Peyer's patch (tissue), 4 donors: ENCODE measurements around the gene REST. TPM values are rescaled to one million over a fixed set of nuclear protein-coding genes. Genes with fewer than 3 reads are reported as not detected.

ENCODE experiments used
- DNase-seq, 3 donors: peaks; one replicate each; pipeline ENCODE4 v3.0.0-alpha.2; 2017 to 2019
- H3K27ac ChIP-seq, 4 donors: fragments of 200-600 bp; sonication (generic); one replicate each; pipeline ENCODE4 v1.5.1; 2016 to 2019
- H3K27me3 ChIP-seq, 2 donors: fragments of 200-600 bp; sonication (generic); one replicate each; pipeline ENCODE4 v1.5.1; 2019
- H3K36me3 ChIP-seq, 3 donors: fragments of 200-600 bp; sonication (generic); one replicate each; pipeline ENCODE4 v1.5.1; 2016 to 2019
- H3K4me1 ChIP-seq, 4 donors: fragments of 200-600 bp; sonication (generic); one replicate each; pipeline ENCODE4 v1.5.1; 2016 to 2019
- H3K4me3 ChIP-seq, 4 donors: fragments of 200-600 bp; sonication (generic); 1 replicate in 3 of 4; 2 replicates in 1 of 4; pipeline ENCODE4 v1.5.1; 2016 to 2019; ENCODE audit warnings: mild to moderate bottlenecking in 1 of 4
- H3K9me3 ChIP-seq, 4 donors: fragments of 200-600 bp; sonication (generic); one replicate each; pipeline ENCODE4 v1.5.1; 2016 to 2019; ENCODE audit warnings: mild to moderate bottlenecking in 1 of 4
- CTCF ChIP-seq, 6 experiments: fragments of 450-650 bp in 4 of 6; fragments of 200-600 bp in 2 of 6; sonication (generic) in 1 of 6; IDR thresholded peaks; one replicate each; pipeline ENCODE4 v1.5.1; 2017 to 2019; ENCODE audit warnings: antibody characterized with exemption in 6 of 6, mild to moderate bottlenecking in 3 of 6, moderate library complexity in 1 of 6
- POLR2A ChIP-seq, 2 donors: fragments of 450-650 bp; IDR thresholded peaks; one replicate each; pipeline ENCODE4 v1.5.1; 2017; ENCODE audit warnings: antibody characterized with exemption in 2 of 2, mild to moderate bottlenecking in 2 of 2, moderate library complexity in 2 of 2
- total RNA-seq, 4 donors: library from RNA; depleted of rRNA; stranded (reverse); fragments of >200 nt; gene quantifications; one replicate each; pipeline ENCODE4 v1.1.0, GENCODE V29; 2016

Gene REST
- total RNA-seq, 4 donors from 2014 or later, result 27.1 to 37.9 (median 36.0) TPM

- H3K27ac ChIP-seq, result no peak overlapping the region
- no peak for DNase-seq
- H3K9me3 ChIP-seq, result no peaks in the 10 kb centered on the region
- no peaks in the 10 kb centered on the region for H3K4me1 ChIP-seq
- H3K4me3 ChIP-seq, result no peak overlapping the region
- no peaks in the 10 kb centered on the region for H3K27me3 ChIP-seq
- no peaks in the 10 kb centered on the region for H3K36me3 ChIP-seq
- TF ChIP-seq CTCF (IDR thresholded peaks at IDR 0.05) (no peak), POLR2A (IDR thresholded peaks at IDR 0.05) (no peak)
Measured at GRCh38 chr4:56863441-56864139, 44.1 kb upstream of the REST start.

- Histone ChIP-seq H3K4me3 (no peak overlapping the region), H3K4me1 (no peaks in the 10 kb centered on the region), H3K36me3 (no peaks in the 10 kb centered on the region), H3K27me3 (no peaks in the 10 kb centered on the region), H3K27ac (no peak overlapping the region), H3K9me3 (no peaks in the 10 kb centered on the region)
- no peak for DNase-seq
- no peak for TF ChIP-seq CTCF (IDR thresholded peaks at IDR 0.05)
- no peak for TF ChIP-seq POLR2A (IDR thresholded peaks at IDR 0.05)
Measured at GRCh38 chr4:56870946-56871345, 36.8 kb upstream of the REST start.

GRCh38 chr4:56871371-56871866 lies 36.3 kb upstream of the REST start:
- Histone ChIP-seq H3K36me3 (no peaks in the 10 kb centered on the region), H3K27me3 (no peaks in the 10 kb centered on the region), H3K4me3 (no peak overlapping the region), H3K27ac (no peak overlapping the region), H3K9me3 (no peaks in the 10 kb centered on the region), H3K4me1 (no peaks in the 10 kb centered on the region)
- TF ChIP-seq CTCF (IDR thresholded peaks at IDR 0.05) (no peak), POLR2A (IDR thresholded peaks at IDR 0.05) (no peak)
- DNase-seq, result no peak

- TF ChIP-seq CTCF (IDR thresholded peaks at IDR 0.05) (no peak), POLR2A (IDR thresholded peaks at IDR 0.05) (no peak)
- H3K9me3 ChIP-seq, result no peaks in the 10 kb centered on the region
- no peaks in the 10 kb centered on the region for H3K36me3 ChIP-seq
- no peak overlapping the region for H3K4me3 ChIP-seq
- H3K4me1 ChIP-seq, result no peaks in the 10 kb centered on the region
- no peaks in the 10 kb centered on the region for H3K27me3 ChIP-seq
- no peak for DNase-seq
- no peak overlapping the region for H3K27ac ChIP-seq
Measured at GRCh38 chr4:56874166-56874565, 33.5 kb upstream of the REST start.

- H3K27ac ChIP-seq, result no peak overlapping the region
- no peaks in the 10 kb centered on the region for H3K4me1 ChIP-seq
- H3K4me3 ChIP-seq, result no peak overlapping the region
- TF ChIP-seq POLR2A (IDR thresholded peaks at IDR 0.05) (no peak), CTCF (IDR thresholded peaks at IDR 0.05) (no peak)
- H3K9me3 ChIP-seq, result no peaks in the 10 kb centered on the region
- no peaks in the 10 kb centered on the region for H3K36me3 ChIP-seq
- no peaks in the 10 kb centered on the region for H3K27me3 ChIP-seq
- DNase-seq, result no peak
Measured at GRCh38 chr4:56874923-56875322, 32.8 kb upstream of the REST start.
